GM12892 (cell line): ENCODE measurements around the gene BET1.

Experiments used
- POLR2A ChIP-seq: IDR thresholded peaks from 2 replicates; pipeline ENCODE4 v1.6.1; 2011; ENCODE audit warnings: low read depth, low read length, control low read depth
- POLR2AphosphoS5 ChIP-seq: IDR thresholded peaks from 2 replicates; pipeline ENCODE4 v1.6.1; 2011; ENCODE audit warnings: low read depth, low read length, control low read depth

- TF ChIP-seq POLR2A (no peak), POLR2AphosphoS5 (no peak)
These were observed 54.7 kb downstream of the BET1 start for GRCh38 chr7:93949423-93949822.
